ENCODE data around the gene WDFY4.

Gene WDFY4

DNA sequence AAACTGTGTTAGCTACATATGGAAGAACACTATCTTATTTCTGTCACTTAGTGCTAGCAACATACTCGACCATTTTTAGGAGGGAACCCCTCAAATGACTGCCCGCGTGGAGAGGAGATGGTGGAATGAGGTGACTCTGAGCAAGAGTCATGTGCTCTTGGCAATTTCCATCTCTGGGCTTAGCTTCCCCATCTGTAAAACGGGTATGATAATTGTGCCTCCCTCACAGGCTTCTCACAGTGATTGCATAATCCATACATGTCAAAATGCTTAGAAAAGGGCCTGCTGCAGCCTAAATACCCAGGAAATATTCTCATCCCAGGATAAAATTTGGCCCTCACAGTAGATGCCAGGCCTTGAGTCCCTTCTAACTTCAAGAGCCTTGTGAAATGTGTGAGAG, 86.6 kb downstream of the WDFY4 start:
- DNase-seq (ENCODE audit: low spot score), result no peak

DNA sequence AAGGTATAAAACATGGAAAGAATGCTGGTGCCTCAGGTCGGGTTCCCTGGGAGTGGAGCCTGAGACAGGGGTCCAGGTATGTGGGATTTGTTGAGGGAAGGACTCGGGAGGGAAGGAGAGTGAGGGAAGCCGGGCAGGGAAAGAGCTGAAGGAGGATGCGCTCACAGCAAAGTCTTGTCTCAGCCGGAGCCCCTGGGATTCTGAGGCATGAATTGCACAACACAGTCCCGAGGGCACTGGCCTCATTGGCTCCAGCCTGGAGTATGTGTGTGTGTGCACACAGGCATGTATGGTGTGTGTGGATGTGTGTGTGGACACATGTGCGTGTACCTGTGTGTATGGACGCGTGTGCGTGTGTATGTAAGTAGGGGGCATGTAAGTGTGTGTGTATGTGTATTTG, 87.4 kb downstream of the WDFY4 start:
- DNase-seq (ENCODE audit: low spot score), result no peak

DNA sequence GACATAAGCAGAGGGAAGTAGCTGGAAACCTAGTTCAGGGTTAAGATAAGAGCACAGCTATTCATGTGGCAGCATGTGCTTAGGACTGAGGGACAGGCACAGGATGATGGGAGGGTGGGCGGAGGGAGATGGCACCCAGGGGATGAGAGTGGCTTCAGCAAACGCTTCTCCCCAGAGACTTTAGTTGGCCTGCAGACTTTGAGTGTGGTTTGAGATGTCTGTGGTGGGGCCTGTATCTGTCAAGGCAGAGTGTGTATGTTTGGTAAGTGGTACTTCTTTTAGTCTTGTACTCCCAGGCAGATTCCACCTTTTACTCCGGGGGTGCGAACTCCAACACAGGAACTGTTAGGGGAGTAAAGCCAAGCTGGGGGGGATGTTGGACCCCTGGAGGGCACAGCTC, 88.9 kb downstream of the WDFY4 start:
- DNase-seq (ENCODE audit: low spot score), result no peak

DNA sequence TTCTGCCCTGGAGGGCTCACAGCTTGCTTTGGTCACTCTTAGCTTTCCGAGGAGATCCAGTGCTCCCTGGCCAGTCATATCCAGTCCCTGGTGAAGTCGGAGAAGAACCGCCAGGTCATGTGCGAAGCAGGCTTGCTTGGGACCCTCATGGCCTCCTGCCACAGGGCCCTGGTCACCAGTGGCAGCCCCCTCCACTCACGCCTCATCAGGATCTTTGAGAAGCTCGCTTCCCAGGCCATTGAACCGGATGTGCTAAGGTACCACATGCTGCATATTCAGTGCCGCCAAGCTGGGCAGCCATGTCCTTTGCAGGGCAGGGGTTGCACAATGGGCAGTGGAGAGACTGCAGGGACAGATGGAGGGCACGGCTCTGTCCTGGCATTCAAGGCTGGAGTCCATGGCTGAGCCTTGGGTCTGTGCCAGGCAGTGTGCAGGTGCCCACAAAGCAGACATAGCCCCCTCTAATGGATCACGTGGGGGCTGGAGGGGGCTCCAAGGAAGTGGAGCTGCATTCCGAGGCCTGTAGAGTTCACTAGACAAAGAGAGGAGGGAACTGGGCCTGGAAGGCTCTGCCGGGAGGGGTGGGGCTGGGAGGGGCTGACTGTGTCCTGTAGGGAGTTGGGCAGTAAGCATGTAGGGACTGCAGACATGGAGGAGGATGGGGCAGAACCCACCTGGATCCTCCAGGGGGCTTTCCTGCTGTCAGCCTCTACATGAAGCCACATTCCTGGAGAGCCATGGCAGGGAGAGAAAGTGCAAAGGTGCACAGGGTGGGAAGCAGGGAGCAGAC, 89.9 kb downstream of the WDFY4 start:
- no peak for DNase-seq (ENCODE audit: low spot score)

DNA sequence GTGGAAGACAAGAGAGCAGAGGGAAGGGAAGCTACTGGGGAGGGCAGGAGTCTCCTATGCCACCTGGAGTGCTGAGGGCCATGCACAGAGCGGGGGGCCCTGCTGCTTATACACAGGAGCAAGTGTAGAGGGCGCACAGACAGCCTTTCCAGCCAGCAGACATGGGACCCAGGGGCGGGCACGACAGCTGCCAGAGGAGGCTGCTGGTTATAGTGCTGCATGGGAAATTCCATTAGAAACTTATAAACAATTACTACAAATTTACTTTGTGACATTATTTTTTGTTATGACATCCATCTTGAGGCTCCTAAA, 90.5 kb downstream of the WDFY4 start:
- DNase-seq (ENCODE audit: low spot score), result no peak

DNA sequence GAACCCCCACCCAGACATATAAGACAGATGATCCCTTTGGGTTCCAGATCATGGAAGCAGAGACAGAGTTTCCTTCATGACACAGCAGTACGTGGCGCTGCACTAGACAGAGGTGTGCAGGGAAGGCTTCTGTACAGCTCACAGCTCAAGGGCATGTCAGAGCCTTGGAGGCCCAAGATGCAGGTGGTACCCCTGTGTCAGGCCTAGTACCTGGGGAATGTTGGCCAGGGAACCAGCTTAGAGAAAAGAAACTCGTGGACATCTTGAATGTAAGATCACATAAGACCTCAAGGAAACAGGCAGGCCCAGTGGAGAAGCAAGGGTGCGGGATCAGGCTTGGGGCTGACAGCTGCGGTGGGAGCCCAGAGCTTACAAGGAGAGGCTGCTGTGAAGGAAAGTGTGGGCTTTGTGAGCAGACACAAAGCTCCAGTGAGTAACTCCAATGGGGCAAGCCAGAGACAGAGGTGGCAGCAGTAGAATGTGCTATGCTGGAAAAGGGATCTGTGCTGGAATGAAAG, 91.4 kb downstream of the WDFY4 start:
- DNase-seq (ENCODE audit: low spot score), result no peak

DNA sequence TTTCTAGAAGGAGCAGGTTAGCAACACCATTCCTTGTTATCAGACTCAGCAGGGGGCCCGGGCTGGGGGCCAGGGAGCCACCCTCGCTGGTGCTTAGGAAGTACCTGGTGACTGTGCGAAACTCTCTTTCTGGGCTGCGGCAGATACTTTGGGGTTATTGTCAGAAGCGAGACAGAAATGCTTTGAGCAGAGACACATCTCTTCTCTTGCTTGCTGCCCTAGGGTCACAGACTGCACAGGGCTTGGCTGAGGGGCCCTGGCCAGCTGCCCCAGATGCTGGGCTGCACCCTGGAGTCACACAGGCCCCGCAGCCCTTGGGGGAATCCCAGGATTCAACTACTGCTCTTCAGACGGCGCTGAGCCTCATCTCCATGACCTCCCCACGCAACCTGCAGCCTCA, 91.9 kb downstream of the WDFY4 start:
- DNase-seq (ENCODE audit: low spot score), result no peak

DNA sequence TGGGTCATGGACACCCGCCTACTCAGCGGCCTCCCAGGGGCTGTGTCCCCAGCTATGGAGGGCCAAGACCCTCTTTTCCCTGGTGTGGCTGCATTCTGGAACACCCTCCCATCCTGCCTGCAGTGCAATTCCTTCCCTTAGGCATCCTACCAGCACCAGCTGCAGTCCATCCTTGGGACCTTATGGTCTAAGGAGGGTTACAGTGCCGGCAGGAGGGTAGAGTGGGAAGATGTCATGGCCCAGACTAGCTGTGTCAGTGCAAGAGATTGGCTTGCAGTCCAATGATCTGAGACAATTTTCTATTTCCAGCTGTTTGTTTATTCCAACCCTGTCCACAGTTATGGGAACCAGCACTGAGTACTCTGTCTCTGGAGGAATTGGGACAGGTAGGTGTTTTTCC, 92.4 kb downstream of the WDFY4 start:
- DNase-seq (ENCODE audit: low spot score), result no peak

DNA sequence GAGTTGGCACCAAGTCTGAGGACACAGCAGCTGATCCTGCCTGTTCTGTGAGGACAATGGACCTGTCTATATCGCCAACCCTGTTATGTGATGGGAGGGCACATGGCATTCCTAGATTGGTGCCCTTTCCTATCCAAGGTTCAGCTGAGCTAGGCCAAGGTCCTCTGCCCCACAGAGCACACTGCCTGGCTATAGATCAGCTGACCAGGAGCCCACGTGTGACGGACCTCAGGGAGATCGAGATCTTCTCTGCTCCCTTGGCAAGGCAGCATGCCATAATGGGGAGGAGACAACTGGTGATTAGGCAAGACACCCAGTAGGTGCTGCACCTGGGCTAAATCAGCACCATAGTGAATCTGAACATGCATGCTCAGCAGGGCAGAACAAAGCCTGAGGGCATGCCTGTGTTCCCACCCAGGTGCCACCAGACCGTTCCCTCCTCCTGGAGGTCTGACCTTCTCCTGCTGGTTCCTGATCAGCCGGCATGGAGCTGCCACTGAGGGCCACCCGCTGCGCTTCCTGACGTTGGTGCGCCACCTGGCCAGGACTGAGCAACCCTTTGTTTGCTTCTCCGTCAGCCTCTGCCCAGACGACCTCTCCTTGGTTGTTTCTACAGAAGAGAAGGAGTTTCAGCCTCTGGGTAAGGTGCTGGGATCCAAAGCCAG, 93.7 kb downstream of the WDFY4 start:
- DNase-seq (ENCODE audit: low spot score), result no peak

DNA sequence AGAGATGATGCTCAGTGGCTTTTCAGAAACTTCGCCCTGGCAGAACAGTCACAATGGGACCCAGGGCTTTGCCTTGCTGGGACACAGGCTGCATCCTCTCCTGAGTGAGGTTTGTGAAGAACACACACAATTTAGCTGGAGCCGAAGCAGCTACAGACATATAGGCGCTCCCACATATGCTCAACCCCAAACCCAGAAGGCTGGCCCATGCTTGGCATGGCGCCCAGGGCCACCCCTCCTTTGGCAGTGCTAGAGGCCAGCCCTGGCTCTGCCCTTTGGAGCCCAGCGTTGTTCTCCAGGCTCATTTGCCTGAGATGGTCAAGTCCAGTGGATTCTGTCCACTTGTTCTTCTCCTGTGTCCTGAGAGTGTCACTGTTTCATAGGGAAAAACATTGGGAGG, 94.4 kb downstream of the WDFY4 start:
- no peak for DNase-seq (ENCODE audit: low spot score)

DNA sequence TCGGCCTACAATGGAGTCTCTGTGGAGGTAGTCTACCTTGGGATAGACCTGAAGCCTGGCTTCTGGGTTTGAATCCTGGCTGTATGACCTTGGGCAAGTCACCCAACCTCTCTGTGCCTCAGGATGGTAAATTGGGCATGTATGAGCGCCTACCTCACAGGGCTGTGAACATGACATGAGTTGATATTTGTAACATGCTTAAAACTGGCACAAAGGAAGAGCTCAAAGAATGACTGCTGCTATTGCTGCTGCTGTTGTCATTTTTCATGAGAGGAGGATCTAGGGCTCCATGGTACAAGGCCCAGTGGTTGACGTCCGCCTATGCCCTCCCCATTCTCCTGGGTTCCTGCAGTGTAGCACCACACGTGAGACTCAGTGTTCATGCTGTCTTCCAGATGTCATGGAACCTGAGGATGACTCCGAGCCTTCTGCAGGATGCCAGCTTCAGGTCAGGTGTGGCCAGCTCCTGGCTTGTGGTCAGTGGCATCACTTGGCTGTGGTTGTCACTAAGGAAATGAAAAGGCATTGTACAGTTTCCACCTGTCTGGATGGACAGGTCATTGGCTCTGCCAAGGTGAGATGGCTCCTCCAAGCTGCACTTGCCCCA, 95.0 kb downstream of the WDFY4 start:
- DNase-seq (ENCODE audit: low spot score), result no peak

DNA sequence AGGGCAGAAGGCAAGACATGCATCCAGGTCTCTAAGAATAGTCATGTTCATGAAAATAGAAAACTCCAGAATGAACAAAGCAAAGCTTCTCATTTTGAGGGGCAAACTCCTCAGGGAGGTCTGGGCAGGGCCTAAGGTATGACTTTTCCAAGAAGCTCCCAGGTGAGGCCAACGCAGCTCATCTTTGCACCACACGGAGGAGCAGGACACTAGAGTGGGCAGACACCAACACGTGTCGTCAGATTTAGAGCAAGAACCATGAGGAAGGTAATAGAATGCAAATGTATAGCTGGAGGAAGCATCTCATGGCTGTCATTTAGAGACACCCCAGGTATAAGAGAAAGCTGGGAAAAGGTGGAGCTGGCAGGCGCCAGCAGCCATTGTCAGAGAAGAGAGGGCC, 95.7 kb downstream of the WDFY4 start:
- DNase-seq (ENCODE audit: low spot score), result no peak

DNA sequence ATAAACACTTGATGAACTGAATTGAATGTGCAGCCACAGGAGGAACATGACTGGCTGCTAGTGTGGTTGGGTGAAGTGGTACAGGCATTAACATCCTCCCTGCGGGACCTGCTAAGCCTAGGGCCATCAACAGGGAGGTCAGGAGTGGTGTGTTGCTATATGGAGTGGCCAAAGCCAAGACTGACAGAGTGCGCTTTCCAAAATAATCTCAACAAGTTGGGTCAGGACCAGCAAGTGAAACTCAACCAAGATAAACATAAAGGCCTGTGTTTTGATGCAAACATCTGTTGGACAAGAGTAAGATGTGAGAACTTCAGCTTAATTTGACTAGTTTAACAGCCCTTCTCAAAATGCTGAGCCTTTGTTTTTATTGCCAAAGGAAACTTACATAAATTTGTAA, 97.7 kb downstream of the WDFY4 start:
- no peak for DNase-seq (ENCODE audit: low spot score)

DNA sequence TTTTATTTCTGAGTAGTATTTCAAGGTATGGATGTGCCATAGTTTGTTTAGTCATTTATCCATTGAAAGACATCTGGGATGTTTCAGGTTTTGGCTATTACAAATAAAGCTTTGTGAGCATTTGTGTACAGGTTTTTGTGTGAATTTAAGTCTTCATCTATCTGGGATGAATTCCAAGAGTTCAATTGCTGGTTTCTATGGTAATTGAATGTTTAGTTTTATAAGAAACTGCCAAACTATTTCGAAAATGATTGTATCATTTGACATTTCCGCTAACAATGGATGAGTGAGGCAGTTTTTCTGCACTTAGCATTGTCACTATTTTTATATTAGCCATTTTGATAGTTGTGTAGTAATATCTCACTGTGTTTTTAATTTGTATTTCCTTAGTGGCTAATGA, 99.4 kb downstream of the WDFY4 start:
- no peak for DNase-seq (ENCODE audit: low spot score)

DNA sequence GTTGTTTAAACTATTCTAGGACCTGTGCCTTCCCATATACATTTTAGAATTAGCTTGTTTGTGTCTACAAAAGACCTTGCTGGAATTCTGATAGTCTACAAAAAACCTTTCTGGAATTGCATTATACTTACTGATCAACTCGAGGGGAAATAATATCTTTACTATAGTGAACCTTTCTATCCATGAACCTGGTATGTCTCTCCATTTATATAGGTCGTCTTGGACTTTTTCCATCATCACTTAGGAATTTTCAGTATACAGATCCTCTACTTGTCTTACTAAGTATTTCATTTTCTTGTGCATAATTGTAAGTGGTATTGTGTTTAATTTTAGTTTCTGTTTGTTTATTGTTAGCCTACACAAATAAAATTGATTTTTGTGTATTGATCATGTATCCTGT, 101.1 kb downstream of the WDFY4 start:
- no peak for DNase-seq (ENCODE audit: low spot score)

DNA sequence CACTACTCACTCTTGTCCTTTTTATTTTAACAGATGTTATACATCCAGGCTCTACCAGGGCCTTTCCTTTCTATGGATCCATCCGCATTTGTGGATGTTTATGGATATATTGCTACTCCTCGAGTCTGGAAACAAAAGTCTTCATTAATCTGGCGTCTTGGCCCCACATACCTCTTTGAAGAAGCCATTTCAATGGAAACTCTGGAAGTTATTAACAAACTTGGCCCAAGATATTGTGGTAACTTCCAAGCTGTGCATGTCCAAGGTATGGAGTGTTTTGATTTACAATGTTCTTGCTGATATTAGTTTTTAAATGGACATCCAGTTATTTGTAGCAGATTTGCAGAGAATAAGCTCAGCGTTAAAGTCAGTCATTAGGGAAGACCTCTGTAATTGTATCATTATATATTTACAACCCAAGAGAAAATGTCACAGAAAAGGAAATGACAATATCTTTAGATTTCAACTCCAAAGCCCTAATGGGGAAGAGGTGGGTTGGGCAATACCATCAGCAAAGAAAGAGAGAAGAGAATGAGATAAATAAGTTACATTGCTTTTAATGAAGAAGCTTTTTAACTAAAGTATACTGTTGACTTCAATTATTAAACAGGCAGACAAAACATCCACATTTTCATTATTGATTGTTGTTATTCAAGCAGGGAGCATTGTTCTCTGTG, 102.1 kb downstream of the WDFY4 start:
- DNase-seq (ENCODE audit: low spot score), result no peak

DNA sequence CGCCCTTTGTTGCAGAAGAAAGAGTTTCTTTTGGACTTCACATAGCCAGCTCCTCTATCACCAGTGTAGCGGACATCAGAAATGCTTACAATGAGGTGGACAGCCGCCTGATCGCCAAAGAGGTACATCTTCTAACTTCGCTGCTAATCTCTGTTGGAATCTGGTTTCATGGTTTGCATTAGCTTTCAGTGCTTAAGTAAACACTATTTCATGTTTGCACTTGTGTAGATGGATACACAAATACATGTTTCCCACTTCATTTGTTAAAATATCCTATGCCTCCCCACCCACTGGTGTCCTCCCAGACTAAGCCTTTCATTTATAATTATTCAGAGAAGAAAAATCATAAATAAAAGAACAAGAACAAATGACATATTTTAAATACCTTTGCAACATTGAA, 103.9 kb downstream of the WDFY4 start:
- DNase-seq (ENCODE audit: low spot score), result no peak

DNA sequence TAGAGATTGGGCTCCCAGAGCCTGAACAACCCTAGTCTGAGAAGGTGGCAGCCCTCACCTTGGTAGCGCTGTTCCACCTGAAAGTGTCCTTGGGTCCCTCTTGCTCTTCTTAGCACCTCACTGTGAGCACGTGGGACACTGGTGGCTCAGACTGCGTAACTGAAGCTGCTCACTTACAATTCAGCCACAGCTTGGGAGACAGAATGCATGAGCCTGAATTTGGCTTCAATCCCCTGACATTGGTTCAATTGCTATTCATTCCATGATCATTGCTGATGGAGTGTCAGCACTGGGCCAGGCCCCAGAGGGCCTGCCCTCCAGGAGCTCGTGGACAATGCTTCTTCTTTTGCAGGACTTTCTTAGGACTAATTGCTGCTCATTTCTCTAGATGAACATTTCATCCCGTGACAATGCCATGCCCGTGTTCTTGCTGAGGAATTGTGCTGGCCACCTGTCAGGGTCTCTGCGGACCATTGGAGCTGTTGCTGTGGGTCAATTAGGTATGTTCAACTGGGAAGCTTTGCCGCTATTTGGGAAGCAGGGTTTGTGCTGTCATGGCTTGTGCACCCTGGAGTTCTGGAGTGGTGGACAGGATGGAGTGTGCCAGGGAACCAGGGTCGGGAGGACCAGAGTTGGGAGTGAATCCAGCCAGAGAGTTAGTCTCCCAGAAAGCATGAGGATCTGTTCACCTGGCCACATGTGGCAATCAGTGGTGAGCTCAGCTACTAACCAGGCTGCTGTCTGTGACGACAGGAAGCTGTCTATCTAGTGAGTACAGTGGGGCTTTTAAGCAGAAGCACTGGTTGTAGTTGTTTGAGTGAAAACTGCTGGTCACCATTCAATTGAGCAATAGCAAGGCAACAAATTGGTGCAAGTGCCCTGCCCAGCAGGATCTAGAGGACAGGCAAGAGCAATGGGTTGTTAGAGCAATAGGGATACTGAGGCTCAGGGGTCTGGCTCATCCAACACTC, 105.1 kb downstream of the WDFY4 start:
- DNase-seq (ENCODE audit: low spot score), result no peak

DNA sequence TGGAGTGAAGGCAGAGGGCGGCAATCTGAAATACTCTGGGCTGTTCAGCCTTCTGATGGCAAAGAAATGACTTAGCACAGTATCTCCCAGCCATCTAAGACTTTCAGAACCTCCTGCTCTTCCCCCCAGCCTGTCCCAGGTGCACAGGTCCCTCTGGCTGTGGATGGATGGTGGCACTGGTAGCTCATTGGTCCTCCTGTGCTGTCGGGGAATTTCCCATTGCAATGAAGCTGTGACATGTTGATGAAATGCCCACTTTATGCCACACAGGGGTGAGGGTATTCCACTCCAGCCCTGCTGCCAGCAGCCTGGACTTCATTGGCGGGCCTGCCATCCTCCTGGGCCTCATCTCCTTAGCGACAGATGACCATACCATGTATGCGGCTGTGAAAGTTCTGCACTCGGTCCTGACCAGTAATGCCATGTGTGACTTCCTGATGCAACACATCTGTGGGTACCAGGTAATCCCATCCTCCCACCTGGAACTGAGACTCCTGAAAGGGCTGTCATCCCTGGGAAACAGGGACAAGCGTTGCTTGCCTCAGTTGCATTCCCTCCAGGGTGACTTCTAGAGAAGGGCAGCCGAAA, 105.9 kb downstream of the WDFY4 start:
- DNase-seq (ENCODE audit: low spot score), result no peak

DNA sequence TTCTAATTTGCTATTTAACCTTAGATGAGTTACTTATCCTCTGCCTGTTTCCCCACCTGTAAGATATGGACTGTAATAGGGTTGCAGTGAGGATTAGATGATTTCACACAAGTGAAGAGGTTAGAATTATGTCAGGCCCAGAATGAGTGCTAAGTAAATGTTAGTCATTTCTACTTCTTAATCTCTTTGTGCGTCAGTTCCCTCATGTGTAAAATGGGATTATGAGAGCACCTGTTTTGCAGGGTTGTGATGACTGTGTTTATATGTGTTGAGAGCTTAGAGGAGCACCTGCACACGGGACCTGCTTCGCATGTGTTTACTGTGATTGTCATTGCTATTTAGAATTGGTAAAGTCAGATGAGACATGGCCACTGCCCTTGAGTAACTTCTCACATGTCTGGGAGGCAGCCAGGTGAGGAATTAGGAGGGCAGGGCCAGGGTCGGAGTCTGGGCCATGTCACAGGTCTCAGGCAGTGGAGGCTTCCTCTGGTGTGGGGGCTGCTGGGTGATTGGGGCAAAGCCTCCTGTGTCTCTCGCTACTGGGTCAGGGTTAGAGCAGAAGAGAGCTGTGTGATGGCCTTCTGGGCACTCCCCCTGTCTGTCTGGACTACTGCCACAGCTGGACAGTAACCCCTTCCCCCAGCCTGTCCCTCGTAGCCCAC, 106.7 kb downstream of the WDFY4 start:
- DNase-seq (ENCODE audit: low spot score), result no peak

DNA sequence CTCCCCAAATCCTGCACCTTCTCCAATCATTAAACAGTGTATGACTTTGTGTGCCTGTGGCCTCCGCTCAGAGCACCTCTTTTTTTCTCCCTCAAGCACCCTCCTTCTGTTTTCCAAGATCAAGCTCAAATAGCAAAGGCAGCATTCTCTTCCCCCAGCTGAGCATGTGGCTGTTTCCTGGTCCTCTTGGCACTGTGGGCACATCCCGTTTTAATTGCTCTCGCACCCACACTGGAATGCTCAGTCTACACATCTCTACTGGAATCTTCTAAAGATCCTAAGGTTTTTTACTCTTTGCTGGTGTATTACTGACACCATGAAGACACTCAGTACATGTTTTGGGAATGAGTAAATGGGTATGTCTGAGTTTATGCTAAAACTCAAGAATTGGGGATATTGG, 107.4 kb downstream of the WDFY4 start:
- no peak for DNase-seq (ENCODE audit: low spot score)
